Measurements from ENCODE around the gene ZSWIM6.

Gene ZSWIM6

GRCh38 chr5:61587125-61587524 lies 255.1 kb downstream of the ZSWIM6 start:
- no peaks in the 10 kb centered on the region for H4K20me1 ChIP-seq (ENCODE audit: low read depth, low read length)
- H3K27ac ChIP-seq (ENCODE audit: low read depth, low read length), result no peak overlapping the region
- H3K9ac ChIP-seq (ENCODE audit: low read length), result no peak overlapping the region
- no peaks in the 10 kb centered on the region for H3K27me3 ChIP-seq (ENCODE audit: low read length)
- H3K4me2 ChIP-seq (ENCODE audit: low read depth, low read length, poor library complexity, severe bottlenecking), result no peak overlapping the region
- no peak overlapping the region for H2AFZ ChIP-seq (ENCODE audit: low read depth, low read length, severe bottlenecking)
- no peaks in the 10 kb centered on the region for H3K9me3 ChIP-seq (ENCODE audit: insufficient read depth, low read length)
- H3F3A ChIP-seq (ENCODE audit: insufficient read depth), result no peaks in the 10 kb centered on the region
- no peak overlapping the region for H3K4me3 ChIP-seq (ENCODE audit: insufficient read depth, low read length, poor library complexity, severe bottlenecking)
- no peaks in the 10 kb centered on the region for H3K79me2 ChIP-seq (ENCODE audit: insufficient read depth, low read length)
- no peaks in the 10 kb centered on the region for H3K9me2 ChIP-seq (replicated peaks; ENCODE audit: insufficient read depth, low read length)
- no peak for TF ChIP-seq EZH2phosphoT487 (conservative IDR thresholded peaks at IDR 0.05; ENCODE audit: low read length)
- TF ChIP-seq, protein P1, sequence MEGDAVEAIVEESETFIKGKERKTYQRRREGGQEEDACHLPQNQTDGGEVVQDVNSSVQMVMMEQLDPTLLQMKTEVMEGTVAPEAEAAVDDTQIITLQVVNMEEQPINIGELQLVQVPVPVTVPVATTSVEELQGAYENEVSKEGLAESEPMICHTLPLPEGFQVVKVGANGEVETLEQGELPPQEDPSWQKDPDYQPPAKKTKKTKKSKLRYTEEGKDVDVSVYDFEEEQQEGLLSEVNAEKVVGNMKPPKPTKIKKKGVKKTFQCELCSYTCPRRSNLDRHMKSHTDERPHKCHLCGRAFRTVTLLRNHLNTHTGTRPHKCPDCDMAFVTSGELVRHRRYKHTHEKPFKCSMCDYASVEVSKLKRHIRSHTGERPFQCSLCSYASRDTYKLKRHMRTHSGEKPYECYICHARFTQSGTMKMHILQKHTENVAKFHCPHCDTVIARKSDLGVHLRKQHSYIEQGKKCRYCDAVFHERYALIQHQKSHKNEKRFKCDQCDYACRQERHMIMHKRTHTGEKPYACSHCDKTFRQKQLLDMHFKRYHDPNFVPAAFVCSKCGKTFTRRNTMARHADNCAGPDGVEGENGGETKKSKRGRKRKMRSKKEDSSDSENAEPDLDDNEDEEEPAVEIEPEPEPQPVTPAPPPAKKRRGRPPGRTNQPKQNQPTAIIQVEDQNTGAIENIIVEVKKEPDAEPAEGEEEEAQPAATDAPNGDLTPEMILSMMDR (IDR thresholded peaks at IDR 0.05; ENCODE audit: insufficient read depth, low read length, poor library complexity, severe bottlenecking), result no peak
- H3K36me3 ChIP-seq (ENCODE audit: low read length), result no peaks in the 10 kb centered on the region

- Histone ChIP-seq H3K9me3 (ENCODE audit: insufficient read depth, low read length) (no peaks in the 10 kb centered on the region), H3K79me2 (ENCODE audit: insufficient read depth, low read length) (no peaks in the 10 kb centered on the region), H3F3A (ENCODE audit: insufficient read depth) (no peaks in the 10 kb centered on the region), H4K20me1 (ENCODE audit: low read depth, low read length) (no peaks in the 10 kb centered on the region), H3K9ac (ENCODE audit: low read length) (no peak overlapping the region), H3K27ac (ENCODE audit: low read depth, low read length) (no peak overlapping the region), H3K27me3 (ENCODE audit: low read length) (no peaks in the 10 kb centered on the region), H3K36me3 (ENCODE audit: low read length) (no peaks in the 10 kb centered on the region), H3K9me2 (replicated peaks; ENCODE audit: insufficient read depth, low read length) (no peaks in the 10 kb centered on the region), H3K4me2 (ENCODE audit: low read depth, low read length, poor library complexity, severe bottlenecking) (no peak overlapping the region), H3K4me3 (ENCODE audit: insufficient read depth, low read length, poor library complexity, severe bottlenecking) (no peak overlapping the region), H2AFZ (ENCODE audit: low read depth, low read length, severe bottlenecking) (no peak overlapping the region)
- TF ChIP-seq, protein P1 (IDR thresholded peaks at IDR 0.05; ENCODE audit: insufficient read depth, low read length, poor library complexity, severe bottlenecking), result no peak
- TF ChIP-seq EZH2phosphoT487 (conservative IDR thresholded peaks at IDR 0.05; ENCODE audit: low read length), result no peak
Observed at GRCh38 chr5:61588216-61588615, 256.2 kb downstream of the ZSWIM6 start.

DNA sequence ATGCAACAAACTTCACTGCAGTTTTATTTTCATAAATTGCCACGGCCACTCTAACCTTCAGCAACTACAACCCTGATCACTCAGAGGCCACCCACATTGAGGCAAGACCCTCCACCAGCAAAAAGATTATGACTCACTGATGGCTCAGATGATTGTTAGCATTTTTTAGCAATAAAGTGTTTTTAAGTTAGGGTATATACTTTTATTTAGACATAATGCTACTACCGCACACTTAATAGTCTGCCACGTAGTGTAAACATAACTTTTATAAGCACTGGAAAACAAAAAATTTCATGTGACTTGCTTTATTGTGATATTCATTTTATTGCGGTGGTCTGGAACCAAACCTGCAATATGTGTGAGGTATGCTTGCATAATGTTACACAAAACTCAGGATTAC lies 257.9 kb downstream of the ZSWIM6 start:
- TF ChIP-seq EZH2phosphoT487 (conservative IDR thresholded peaks at IDR 0.05; ENCODE audit: low read length), result no peak
- TF ChIP-seq, protein P1 (IDR thresholded peaks at IDR 0.05; ENCODE audit: insufficient read depth, low read length, poor library complexity, severe bottlenecking), result no peak
- no peaks in the 10 kb centered on the region for H3K79me2 ChIP-seq (ENCODE audit: insufficient read depth, low read length)
- no peak overlapping the region for H3K4me3 ChIP-seq (ENCODE audit: insufficient read depth, low read length, poor library complexity, severe bottlenecking)
- H3K27ac ChIP-seq (ENCODE audit: low read depth, low read length), result no peak overlapping the region
- no peaks in the 10 kb centered on the region for H3K36me3 ChIP-seq (ENCODE audit: low read length)
- H3K9ac ChIP-seq (ENCODE audit: low read length), result no peak overlapping the region
- H3K27me3 ChIP-seq (ENCODE audit: low read length), result no peaks in the 10 kb centered on the region
- H4K20me1 ChIP-seq (ENCODE audit: low read depth, low read length), result no peaks in the 10 kb centered on the region
- no peaks in the 10 kb centered on the region for H3F3A ChIP-seq (ENCODE audit: insufficient read depth)
- no peak overlapping the region for H2AFZ ChIP-seq (ENCODE audit: low read depth, low read length, severe bottlenecking)
- H3K9me2 ChIP-seq (replicated peaks; ENCODE audit: insufficient read depth, low read length), result no peaks in the 10 kb centered on the region
- H3K4me2 ChIP-seq (ENCODE audit: low read depth, low read length, poor library complexity, severe bottlenecking), result no peak overlapping the region
- H3K9me3 ChIP-seq (ENCODE audit: insufficient read depth, low read length), result no peaks in the 10 kb centered on the region
